HG03439 (cell line): Measurements from ENCODE around the gene PPIL6.
"Not testable (repeated sequence)": the region's sequence is repeated elsewhere in the genome, so short reads cannot be mapped to it uniquely, and the experiment has no call there.

Experiments used
- ATAC-seq: cut with Tn5 transposase; IDR thresholded peaks from one replicate; pipeline ENCODE4 v1.9.1; 2021; ENCODE audit warnings: mild to moderate bottlenecking, moderate library complexity; ENCODE audit not compliant: unreplicated experiment

Gene PPIL6

DNA sequence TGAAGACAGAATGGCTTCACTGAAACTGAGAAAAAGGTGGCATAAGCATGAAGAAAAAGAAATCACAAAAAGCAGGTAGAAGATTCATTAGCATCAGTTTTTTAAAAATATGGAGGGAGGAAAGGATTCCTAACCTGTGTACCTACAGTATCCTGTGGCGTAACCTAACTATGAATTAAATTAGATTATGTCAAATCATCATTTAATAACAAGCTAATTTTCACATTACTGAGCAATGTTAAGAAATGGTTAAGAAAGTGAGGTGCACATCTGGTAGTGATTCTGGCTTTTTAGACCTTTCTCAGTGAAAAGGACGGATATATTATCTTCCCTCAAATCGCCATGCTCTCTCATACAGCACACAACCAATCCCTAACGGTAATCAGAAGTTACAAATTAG lies 70.7 kb downstream of the PPIL6 start:
- ATAC-seq: no peak

DNA sequence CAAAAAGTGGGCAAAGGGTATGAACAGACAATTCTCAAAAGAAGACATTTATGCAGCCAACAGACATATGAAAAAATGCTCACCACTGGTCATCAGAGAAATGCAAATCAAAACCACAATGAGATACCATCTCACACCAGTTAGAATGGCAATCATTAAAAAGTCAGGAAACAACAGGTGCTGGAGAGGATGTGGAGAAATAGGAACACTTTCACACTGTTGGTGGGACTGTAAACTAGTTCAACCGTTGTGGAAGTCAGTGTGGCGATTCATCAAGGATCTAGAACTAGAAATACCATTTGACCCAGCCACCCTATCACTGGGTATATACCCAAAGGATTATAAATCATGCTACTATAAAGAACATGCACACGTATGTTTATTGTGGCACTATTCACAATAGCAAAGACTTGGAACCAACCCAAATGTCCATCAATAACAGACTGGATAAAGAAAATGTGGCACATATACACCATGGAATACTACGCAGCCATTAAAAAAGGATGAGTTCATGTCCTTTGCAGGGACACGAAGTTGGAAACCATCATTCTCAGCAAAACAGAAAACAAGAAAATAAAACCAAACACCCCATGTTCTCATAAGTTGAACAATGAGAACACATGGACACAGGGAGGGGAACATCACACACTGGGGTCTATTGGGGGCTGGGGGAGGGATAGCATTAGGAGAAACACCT lies 75.9 kb downstream of the PPIL6 start:
- not testable (repeated sequence) for ATAC-seq

DNA sequence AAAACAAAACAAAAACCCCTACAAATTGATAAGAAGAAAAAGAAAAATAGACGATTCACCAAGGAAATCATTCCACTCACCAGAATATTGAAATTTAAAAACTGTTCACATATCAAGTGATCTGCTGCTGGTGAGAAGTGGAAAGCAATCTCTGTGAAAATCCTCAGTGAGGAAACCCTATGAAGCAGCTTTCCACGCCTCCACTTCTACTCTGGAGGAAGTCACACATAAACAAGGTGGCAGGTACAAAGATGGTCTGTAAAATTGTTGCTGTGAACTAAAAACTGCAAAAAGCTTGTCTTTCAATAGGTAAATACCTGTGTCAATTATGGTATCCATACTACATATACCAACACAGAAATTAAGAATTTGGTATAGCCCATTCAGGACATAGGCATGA lies 76.7 kb downstream of the PPIL6 start:
- ATAC-seq: no peak

DNA sequence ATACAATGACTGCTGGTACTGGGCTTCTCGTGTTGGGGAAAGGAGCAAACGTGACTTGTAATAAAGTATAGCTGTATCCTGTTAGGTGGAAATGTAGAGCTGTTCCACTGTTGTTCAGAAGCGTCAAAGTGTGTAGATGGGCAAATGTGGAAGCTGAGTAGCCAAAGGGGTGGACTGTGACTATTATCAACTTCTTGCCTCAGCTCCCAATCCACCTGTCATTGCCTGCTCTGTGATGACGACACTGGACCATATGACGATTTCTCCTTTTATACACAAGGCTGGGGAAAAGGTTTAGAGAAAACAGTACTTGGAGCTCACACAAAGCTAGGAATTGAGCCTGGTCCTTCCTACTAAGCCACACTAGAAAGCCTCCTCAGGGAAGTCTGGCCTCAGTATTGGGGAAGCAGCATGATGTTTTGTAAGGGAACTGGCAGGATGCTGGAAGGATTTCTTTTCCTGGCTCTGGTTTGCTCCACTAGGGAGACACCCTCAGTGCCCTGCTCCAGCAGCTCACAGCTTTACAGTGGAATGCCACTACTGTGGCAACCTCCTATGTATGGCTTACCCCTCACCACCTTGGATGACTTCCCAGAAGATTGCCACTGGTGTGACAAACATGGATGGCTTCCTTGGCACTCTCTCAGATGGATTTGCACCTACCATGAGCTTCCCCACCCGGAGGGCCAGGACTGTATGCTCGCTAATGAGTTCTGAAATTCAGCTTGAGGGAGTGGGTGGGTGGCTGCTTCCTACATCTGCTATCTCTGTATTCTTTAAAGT lies 78.1 kb downstream of the PPIL6 start:
- no peak for ATAC-seq

DNA sequence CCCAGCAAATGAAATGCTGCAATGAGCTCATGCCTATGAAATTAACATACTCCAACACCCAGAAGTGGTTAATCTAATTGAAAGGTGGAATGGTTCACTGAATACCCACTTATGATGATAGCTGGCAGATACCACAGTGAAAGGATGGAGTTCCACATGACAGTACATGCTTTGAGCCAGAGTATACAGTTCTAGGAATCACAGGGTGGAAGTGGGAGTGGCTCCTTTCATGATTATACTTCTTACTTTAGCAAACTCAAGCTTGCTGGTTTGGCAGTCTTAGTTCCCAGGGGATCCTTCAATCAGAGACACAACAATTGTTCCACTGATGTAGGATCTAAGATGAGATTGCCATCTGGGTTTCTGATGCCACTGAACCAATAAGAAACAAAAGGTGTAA lies 79.6 kb downstream of the PPIL6 start:
- no peak for ATAC-seq

DNA sequence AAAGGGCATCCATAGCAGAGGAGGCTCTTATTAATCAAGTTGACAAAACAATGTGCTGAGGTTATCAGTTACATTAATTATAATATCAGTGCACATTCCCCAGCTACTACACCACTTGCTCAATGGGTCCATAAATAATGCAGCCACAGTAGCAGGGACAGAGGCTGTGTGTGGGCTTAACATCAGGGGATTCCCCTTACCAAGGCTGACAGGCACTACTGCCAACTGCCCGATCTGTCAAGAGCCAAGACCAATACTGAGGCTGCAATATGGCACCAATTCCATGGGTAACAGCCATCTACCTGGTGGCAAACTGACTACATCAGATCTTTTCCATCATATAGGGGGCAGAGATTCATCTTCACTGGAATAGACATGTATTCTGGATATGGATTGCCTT lies 80.1 kb downstream of the PPIL6 start:
- ATAC-seq: no peak

DNA sequence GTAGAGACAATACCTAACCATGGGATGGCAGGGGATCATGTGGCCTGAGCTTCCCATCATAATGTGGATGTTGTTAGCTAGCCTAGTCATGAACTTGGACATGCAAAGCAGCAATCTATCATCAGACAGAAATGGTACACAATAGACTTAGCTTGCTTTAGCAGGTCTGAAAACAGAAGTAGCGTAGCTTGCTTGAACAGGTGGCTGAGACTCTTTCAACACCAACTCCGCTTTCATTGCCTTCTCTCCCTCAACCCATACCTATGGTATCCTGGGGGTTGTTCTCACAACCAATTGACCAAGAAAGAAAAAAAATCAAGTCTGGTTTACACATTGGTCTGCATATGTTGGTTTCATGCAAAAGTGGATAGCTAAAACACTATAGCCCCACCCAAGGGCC lies 81.2 kb downstream of the PPIL6 start:
- no peak for ATAC-seq

DNA sequence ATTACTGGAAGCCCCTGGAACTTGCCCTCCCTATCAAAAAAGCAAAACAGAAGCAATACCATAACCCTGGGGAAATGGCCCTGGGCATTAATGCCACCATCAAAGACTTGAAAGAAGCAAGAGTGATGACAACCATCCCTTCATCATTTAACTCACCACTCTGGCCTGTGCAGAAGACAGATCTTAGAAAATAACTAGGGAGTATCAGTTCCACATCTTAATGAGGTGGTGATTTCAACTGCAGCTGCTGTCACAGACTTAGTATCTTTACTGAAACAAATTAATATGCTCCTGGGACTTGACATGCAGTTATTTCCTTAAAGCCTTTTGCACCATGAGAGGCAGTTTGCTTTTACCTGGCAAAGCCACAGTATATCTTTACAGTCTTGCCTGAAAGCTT lies 82.2 kb downstream of the PPIL6 start:
- ATAC-seq: no peak

DNA sequence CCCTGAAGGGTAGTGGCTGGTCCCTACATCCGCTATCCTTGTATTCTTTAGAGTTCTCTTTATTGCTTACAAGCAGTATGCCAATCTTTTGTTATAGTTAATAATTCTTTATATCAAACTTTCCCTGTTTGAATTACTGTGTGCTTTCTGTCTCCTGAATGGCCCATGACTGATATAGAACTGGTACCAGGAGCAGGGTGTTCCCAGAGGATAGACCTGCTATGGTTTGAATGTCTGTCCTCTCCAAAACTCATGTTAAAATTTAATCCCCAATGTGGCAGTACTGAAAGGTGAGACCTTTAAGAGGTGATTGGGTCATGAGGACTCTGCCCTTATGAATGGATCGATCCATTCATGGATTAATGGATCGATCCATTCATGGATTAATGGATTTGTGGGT lies 84.2 kb downstream of the PPIL6 start:
- ATAC-seq: no peak

DNA sequence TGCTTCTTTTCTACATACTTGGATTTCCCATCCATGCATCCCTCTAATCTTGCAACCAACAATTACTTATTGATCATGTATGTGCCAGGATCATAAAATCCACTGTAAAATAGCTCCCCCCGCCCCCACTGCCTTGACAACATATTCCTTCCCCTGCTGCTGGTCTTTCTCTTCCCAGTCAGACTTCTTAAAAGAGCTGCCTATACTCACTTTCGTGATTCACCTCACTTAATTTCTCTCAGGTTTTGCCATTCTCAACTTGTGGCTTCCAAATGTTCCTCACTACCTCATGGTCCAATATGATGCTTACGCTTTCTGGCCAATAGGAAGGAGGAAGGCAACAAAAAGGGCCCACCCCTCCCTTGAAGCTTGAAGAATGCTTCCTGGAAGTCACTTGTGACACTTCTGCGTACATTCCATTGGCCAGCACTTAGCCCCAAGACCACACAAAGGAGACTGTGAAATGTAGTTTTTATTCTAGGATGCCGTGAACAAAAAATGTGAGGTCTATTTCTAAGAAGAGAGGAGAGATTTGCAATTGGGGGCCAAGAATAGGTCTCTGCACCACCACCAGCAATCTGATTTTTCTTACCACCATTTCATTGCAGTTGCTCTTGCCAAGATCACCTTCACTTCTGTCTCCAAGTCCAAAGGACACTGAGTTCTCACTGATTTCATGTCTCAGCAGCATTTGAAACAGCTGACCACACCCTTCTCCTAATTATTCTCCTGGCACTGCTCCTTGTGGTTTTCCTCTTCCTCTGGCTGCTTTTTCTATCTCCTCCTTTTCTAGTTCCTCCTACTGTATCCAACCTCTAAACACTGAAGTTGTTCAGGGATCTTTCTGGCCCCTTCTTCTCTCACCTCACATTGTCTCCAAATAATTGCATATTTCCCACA lies 88.9 kb downstream of the PPIL6 start:
- no peak for ATAC-seq

DNA sequence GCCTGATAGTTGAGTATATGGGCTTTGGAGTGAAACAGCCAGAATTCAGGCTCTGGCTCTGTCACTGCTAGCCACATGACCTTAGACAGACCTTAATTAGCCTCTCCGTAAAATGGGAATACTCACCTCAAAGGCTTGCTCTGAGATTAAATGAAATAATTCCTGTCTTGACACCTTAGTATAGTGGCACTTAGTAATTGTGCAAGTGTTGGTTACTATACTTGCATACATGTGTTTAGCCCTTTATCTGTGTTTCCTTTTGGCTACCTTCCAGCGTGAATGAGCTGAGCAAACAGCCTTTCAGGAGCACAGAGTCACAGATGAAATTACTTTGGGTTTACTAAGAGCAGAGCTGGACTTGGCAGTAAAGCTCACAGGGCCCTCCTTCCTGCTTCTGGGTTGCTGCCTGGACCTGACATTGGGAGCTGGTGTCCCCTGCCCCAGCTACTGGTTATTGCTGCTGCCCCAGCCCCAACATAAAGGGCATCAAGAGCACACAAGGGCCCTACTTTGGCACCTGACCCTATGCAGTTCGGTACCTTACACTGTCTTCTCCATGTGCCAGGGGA lies 90.9 kb downstream of the PPIL6 start:
- no peak for ATAC-seq

DNA sequence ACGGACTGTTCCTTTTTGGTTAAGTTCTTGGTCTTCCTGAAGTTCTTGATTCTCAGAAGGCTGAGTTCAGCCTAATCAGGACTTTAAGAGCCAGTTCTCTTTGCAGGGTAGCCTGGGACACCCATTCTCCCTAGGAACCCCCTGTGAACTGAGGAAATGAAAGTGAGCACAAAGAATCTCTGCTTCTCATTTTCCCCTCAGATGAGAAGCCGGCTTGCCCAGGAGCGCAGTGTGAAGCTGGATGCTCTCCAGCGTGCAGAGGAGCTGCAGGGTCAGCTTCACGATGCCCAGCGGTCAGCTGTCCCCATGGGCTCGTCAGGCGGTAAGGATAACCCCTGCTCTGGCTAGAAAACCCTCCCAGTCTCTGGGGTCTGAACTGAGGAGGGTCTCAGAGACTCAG lies 92.2 kb downstream of the PPIL6 start:
- ATAC-seq: no peak

DNA sequence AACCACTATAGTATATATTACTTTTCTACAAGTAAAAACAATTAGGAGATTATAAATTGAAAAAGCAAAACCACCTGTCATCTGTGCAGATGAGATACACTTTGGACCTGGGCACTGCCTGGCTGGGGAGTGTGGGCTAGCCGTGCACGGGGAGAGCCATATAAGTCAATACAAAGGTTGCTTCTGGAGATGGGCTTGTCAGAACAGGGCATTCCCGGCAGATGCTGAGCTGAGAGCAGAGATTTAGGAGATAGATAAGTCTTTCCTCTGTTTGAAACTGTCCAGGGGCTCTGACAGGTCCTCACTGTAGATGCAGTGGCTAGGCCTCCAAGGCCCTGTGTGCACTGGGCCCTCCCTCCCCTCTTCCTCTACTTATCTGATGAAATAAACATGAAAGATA lies 92.6 kb downstream of the PPIL6 start:
- ATAC-seq: no peak

DNA sequence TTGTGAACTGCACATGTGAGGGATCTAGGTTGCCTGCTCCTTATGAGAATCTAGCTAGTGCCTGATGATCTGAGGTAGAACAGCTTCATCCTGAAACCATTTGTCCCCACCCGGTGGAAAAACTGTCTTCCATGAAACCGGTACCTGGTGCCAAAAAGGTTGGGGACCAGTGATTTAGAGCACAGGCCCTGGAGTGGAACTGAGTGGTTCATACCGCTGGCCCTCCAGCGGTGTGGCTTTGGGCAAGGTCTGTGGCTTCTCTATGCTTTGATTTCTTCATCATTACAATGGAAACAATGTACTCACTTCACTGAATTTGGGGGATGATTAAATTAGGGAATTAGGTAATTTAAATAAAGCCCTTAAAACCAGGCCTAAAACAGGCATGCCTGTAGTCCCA lies 94.4 kb downstream of the PPIL6 start:
- ATAC-seq: no peak

DNA sequence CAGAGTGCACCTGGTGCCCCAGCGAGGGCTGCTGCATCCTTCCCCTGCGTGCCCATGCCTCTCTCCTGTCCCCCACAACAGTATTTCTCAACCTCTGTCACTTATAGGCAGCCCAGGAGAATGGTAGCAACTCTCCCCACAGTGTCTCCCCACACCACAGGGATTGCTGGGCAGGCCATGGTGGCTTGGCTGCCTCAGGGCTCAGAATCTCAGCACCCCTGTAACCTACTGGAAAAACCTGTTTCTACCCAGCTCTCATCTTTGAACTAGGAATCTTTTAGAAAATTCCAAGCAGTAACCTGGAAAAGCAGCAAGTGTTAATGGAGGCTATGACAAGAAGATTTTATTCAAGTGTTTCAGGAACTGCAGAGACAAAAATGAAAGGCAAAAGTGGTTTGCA lies 96.2 kb downstream of the PPIL6 start:
- ATAC-seq: no peak

DNA sequence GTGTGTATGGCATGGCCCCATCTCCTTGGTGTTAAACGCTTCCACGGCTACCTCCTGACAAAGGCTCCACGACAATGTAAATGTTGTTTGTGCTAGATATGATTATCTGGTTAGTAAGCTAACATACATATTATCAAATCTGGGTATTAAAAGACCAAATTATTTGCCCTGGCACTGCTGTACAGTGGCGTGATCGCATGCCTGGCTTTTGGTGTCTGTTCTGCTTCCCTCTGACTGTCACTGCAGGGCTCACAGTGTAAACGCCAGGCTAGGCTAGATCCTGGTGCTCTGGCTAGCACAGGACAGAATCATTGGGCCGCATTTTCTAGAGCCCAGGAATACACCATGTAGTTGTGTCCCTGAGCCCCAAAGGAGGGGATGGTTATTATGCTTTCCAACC lies 96.9 kb downstream of the PPIL6 start:
- ATAC-seq: no peak

DNA sequence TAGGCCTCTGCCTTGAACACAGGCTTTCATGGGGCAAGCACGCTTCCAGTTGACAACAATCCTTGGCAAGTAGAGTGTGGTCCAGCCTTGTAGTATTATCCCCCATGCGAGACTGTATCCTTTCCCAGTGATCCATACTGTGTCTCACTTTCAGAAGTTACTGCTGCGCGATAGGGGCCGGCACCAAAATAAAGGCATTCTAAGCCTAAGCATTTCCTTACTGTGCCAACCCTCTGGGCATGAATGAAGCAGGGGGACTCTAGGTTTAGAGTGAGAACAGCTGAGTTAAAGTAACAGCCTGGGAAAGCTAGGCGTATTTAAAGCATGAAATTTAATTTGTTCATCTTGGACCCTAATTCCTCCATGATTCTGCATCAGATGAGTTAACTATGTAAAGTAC lies 97.5 kb downstream of the PPIL6 start:
- ATAC-seq: no peak

DNA sequence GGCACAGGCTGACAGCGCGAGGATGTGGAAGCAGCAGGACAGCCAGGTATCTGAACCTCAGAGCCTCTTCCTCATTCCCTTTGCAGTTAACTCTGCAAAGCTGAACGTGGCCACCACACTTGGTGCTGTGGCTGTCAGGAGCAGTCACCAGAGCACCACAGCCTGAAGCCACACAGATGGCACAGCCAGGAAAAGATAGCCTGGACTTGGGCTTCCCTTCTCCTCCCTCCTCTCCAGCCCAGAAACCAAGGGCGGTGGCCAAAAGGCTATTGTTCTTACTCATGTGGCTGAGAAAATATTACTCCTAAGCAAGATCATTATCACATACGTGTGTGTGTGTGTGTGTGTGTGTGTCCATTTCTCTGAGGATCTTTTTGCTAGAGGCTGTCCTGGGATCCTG lies 97.9 kb downstream of the PPIL6 start:
- no peak for ATAC-seq

DNA sequence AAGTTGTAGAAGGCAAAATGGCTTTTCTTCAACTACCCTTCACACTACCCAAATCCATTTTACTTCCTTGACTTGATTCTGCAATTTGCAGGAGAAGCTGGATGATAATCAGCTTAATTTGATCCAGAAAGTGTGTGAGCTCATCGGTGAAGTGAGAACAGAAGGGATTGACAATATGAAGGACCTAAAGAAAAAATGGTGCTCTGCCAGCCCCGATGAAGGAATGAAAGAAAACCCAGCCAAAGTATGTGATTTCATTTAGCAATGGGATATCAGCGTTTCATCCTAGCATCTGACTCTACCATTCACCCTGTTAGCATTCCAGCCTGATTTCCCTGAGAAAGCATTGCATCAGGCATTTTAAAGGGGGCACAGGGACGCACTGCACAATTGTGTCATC lies 99.6 kb downstream of the PPIL6 start:
- no peak for ATAC-seq
